ENCODE results near the gene MAPK11.

- TF ChIP-seq CTCF (IDR thresholded peaks at IDR 0.05; ENCODE audit: borderline replicate concordance, extremely low read depth, low read length, poor library complexity, severe bottlenecking) (no peak), EZH2 (IDR thresholded peaks at IDR 0.05; ENCODE audit: borderline replicate concordance, low read depth, low read length, severe bottlenecking) (no peak)
Measured at GRCh38 chr22:50316114-50317065, 46.2 kb upstream of the MAPK11 start.

Measured in DND-41 (cell line).